ENCODE data around the gene EYA2.
A peak's percentile ranks its signal among the peaks of the same experiment; 100 is the strongest.

EYA2 gene

GRCh38 chr20:47019121-47019824 lies 124.6 kb downstream of the EYA2 start:
- no peak overlapping the region for H3K4me3 ChIP-seq
- no peak overlapping the region for H3K27ac ChIP-seq

- Histone ChIP-seq H3K4me3 (no peak overlapping the region), H3K27ac (no peak overlapping the region)
These were observed 125.6 kb downstream of the EYA2 start for GRCh38 chr20:47020231-47020630.

- Histone ChIP-seq H3K27ac (no peak overlapping the region), H3K4me3 (no peak overlapping the region)
These were observed 127.2 kb downstream of the EYA2 start for GRCh38 chr20:47021850-47022249.

- H3K4me3 ChIP-seq: no peak overlapping the region
- peak overlapping the region in 1 of 21 experiments; percentile 49 for H3K27ac ChIP-seq
These were observed 129.9 kb downstream of the EYA2 start for GRCh38 chr20:47024461-47024937.

- Histone ChIP-seq H3K27ac (no peak overlapping the region), H3K4me3 (no peak overlapping the region)
These were observed 132.4 kb downstream of the EYA2 start for GRCh38 chr20:47027042-47027441.

GRCh38 chr20:47027456-47027855 lies 132.8 kb downstream of the EYA2 start:
- no peak overlapping the region for H3K27ac ChIP-seq

GRCh38 chr20:47028487-47028886 lies 133.8 kb downstream of the EYA2 start:
- Histone ChIP-seq H3K4me3 (no peak overlapping the region), H3K27ac (no peak overlapping the region)

More at GRCh38 chr20:47027456-47027855, 132.8 kb downstream of the EYA2 start:
- H3K4me3 ChIP-seq: no peak overlapping the region

- H3K27ac ChIP-seq: no peak overlapping the region
- H3K4me3 ChIP-seq: no peak overlapping the region
These were observed 135.2 kb downstream of the EYA2 start for GRCh38 chr20:47029845-47030244.

GRCh38 chr20:47030271-47030810 lies 135.7 kb downstream of the EYA2 start:
- H3K4me3 ChIP-seq: no peak overlapping the region
- no peak overlapping the region for H3K27ac ChIP-seq

GRCh38 chr20:47031004-47031403 lies 136.4 kb downstream of the EYA2 start:
- H3K27ac ChIP-seq: no peak overlapping the region
- no peak overlapping the region for H3K4me3 ChIP-seq

GRCh38 chr20:47031821-47032220 lies 137.2 kb downstream of the EYA2 start:
- Histone ChIP-seq H3K4me3 (no peak overlapping the region), H3K27ac (no peak overlapping the region)

- Histone ChIP-seq H3K27ac (no peak overlapping the region), H3K4me3 (no peak overlapping the region)
These were observed 138.4 kb downstream of the EYA2 start for GRCh38 chr20:47032933-47033578.

- H3K4me3 ChIP-seq: no peak overlapping the region
- no peak overlapping the region for H3K27ac ChIP-seq
These were observed 139.0 kb downstream of the EYA2 start for GRCh38 chr20:47033665-47034064.

- H3K27ac ChIP-seq: no peak overlapping the region
- H3K4me3 ChIP-seq: no peak overlapping the region
These were observed 140.5 kb downstream of the EYA2 start for GRCh38 chr20:47035026-47035590.

- Histone ChIP-seq H3K27ac (no peak overlapping the region), H3K4me3 (no peak overlapping the region)
These were observed 141.6 kb downstream of the EYA2 start for GRCh38 chr20:47036091-47036870.

- H3K4me3 ChIP-seq: no peak overlapping the region
These were observed 144.2 kb downstream of the EYA2 start for GRCh38 chr20:47038566-47039560.

GRCh38 chr20:47040506-47041125 lies 146.0 kb downstream of the EYA2 start:
- Histone ChIP-seq H3K27ac (no peak overlapping the region), H3K4me3 (no peak overlapping the region)

More at GRCh38 chr20:47038566-47039560, 144.2 kb downstream of the EYA2 start:
- H3K27ac ChIP-seq: no peak overlapping the region

- no peak overlapping the region for H3K27ac ChIP-seq
- H3K4me3 ChIP-seq: no peak overlapping the region
These were observed 146.8 kb downstream of the EYA2 start for GRCh38 chr20:47041396-47041899.

Data from skin epidermis (tissue), 12 donors.